A549 treated with dexamethasone at 1 μM for 4 hours (cell line): Measurements from ENCODE around the gene MYL9. TPM values are rescaled to one million over a fixed set of nuclear protein-coding genes. Genes with fewer than 3 reads are reported as not detected.

Source experiments
- total RNA-seq: library from RNA; stranded (reverse); fragments of 200-300 nt; extraction: Qiagen RNA extraction; gene quantifications from 5 replicates; pipeline ENCODE4 v1.2.3, GENCODE V29; 2022

Gene MYL9
- 15.0 to 26.4 TPM (median 21.3 TPM) in 5 replicates for total RNA-seq

GRCh38 chr20:36541227-36541767, at the start of gene MYL9:
TSS of gene MYL9 (plus strand) at chr20:36541519. CDS start at chr20:36544885, 3,366 bp downstream.

GRCh38 chr20:36573103-36573797, 31.9 kb downstream of the MYL9 start, which contains the start of gene TGIF2:
TSS of gene TGIF2 (plus strand) at chr20:36573597. CDS start at chr20:36578775, 5,178 bp downstream.

Other genes with a start within 250 kb of the MYL9 start
- 39.4 to 69.9 TPM (median 65.1 TPM) in 5 replicates for gene DLGAP4, start 235.2 kb upstream of the MYL9 start, total RNA-seq
- 3.3 to 4.9 TPM (median 4.2 TPM) in 5 replicates for gene TGIF2, start 32.1 kb downstream of the MYL9 start, total RNA-seq
- gene RAB5IF, start 64.3 kb downstream of the MYL9 start, total RNA-seq = 194 to 255 TPM (median 228 TPM) in 5 replicates
- 0.08 to 0.12 TPM (median 0.12 TPM) in 5 replicates for gene SLA2, start 104.7 kb downstream of the MYL9 start, total RNA-seq
- gene NDRG3, start 204.6 kb downstream of the MYL9 start, total RNA-seq = 19.9 to 24.7 TPM (median 24.2 TPM) in 5 replicates
- 21.5 to 26.0 TPM (median 24.1 TPM) in 5 replicates for gene DSN1, start 232.2 kb downstream of the MYL9 start, total RNA-seq